HepG2 (cell line): ENCODE measurements around the gene E2F1. TPM values are rescaled to one million over a fixed set of nuclear protein-coding genes. Genes with fewer than 3 reads are reported as not detected.

Experiments
- ARID5B ChIP-seq: IDR thresholded peaks from 2 replicates; pipeline ENCODE4 v1.4.0; 2020; ENCODE audit warnings: mild to moderate bottlenecking, missing genetic modification reagents
- MLXIP ChIP-seq: sonication (generic); formaldehyde crosslinking; IDR thresholded peaks from 2 replicates; pipeline ENCODE4 v1.9.0; 2021; ENCODE audit warnings: missing genetic modification reagents, borderline replicate concordance
- NONO ChIP-seq, 2 experiments: fragments of 450-650 bp in 1 of 2; sonication (generic) in 1 of 2; formaldehyde crosslinking in 1 of 2; IDR thresholded peaks in 1 of 2; conservative IDR thresholded peaks in 1 of 2; 2 replicates each; pipeline versions ENCODE4 v1.6.1 to v1.8.0; 2017 to 2022; ENCODE audit warnings: mild to moderate bottlenecking in 1 of 2, missing genetic modification reagents in 1 of 2, moderate library complexity in 1 of 2
- SRSF4 ChIP-seq: fragments of 200-400 bp; formaldehyde crosslinking; IDR thresholded peaks from one replicate; pipeline ENCODE4 v1.6.1; 2018; ENCODE audit warnings: mild to moderate bottlenecking, low read depth, low read length, moderate library complexity; ENCODE audit not compliant: poor library complexity, severe bottlenecking
- THYN1 ChIP-seq: sonication (generic); formaldehyde crosslinking; IDR thresholded peaks from 2 replicates; pipeline ENCODE4 v1.8.1; 2023; ENCODE audit warnings: low read depth, mild to moderate bottlenecking, moderate library complexity, missing genetic modification reagents, borderline replicate concordance
- ZNF296 ChIP-seq: sonication (generic); formaldehyde crosslinking; conservative IDR thresholded peaks from 2 replicates; pipeline ENCODE4 v1.5.0; 2020; ENCODE audit warnings: mild to moderate bottlenecking, missing genetic modification reagents
- ZNF317 ChIP-seq: sonication (generic); formaldehyde crosslinking; IDR thresholded peaks from 2 replicates; pipeline ENCODE4 v1.5.0; 2020; ENCODE audit warnings: mild to moderate bottlenecking, missing genetic modification reagents
- ZNF652 ChIP-seq: IDR thresholded peaks from 2 replicates; pipeline ENCODE4 v1.6.1; 2016; ENCODE audit warnings: low read depth, borderline replicate concordance
- ZNF7 ChIP-seq: IDR thresholded peaks from 2 replicates; pipeline ENCODE4 v1.6.1; 2016; ENCODE audit warnings: missing biosample characterization, missing genetic modification reagents
- ZNF746 ChIP-seq: sonication (generic); formaldehyde crosslinking; IDR thresholded peaks from 2 replicates; pipeline ENCODE4 v1.8.0; 2022; ENCODE audit warnings: mild to moderate bottlenecking, missing genetic modification reagents
- ZNF780A ChIP-seq: sonication (generic); formaldehyde crosslinking; IDR thresholded peaks from 2 replicates; pipeline ENCODE4 v1.8.0; 2022; ENCODE audit warnings: mild to moderate bottlenecking, missing genetic modification reagents, moderate library complexity
- polyA plus RNA-seq, 8 experiments: library from polyadenylated mRNA; depleted of rRNA in 3 of 8; stranded (reverse) in 7 of 8; unstranded in 1 of 8; fragments of >200 nt; fragmentation: Illumina TruSeq in 4 of 8; extraction: Trizol in 4 of 8; gene quantifications; 2 replicates each; pipeline versions ENCODE4 v1.2.1 to v1.2.3, GENCODE V29; 2011 to 2016; ENCODE audit warnings: low read depth in 4 of 8, missing spikeins in 1 of 8, mixed read lengths in 1 of 8; ENCODE audit not compliant: insufficient read depth in 1 of 8
- total RNA-seq, 5 experiments: library from RNA; depleted of rRNA; stranded (reverse); fragments of >200 nt; fragmentation: Illumina TruSeq; extraction: Trizol; gene quantifications; 2 replicates each; pipeline ENCODE4 v1.2.3, GENCODE V29; 2016; ENCODE audit warnings: low read depth in 1 of 5

Gene E2F1
- total and polyA plus RNA-seq, 2 of the 13 experiments (the other 11 are each of a cell fraction or from before 2014, with no cell fraction given), result 25.5 to 39.4 TPM

DNA sequence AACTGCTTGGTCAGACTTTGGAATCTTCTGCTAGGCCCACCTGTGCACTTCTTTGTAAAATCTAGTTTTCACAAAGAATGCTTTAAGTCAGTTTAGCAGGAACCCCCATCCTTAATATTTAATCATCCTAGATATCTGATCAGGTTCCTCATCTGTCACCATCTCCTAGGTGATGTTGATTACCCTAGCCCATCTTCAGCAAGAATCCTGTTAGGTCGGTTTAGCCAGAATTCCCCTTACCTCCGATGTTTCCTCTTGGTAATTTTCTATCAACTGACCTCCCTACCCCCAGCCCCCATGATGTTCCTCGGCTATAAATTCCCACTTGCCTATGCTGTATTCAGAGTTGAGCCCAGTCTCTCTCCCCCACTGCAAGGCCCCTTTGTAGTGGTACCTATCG, 42.9 kb upstream of the E2F1 start (continued):
- TF ChIP-seq ARID5B (CRISPR knock-in tag), result no peak
- no peak for TF ChIP-seq ZNF780A (CRISPR knock-in tag)
- no peak for TF ChIP-seq ZNF746 (CRISPR knock-in tag)
- TF ChIP-seq NONO (IDR thresholded peaks at IDR 0.05), result no peak
- no peak for TF ChIP-seq NONO (CRISPR knock-in tag; conservative IDR thresholded peaks at IDR 0.05)
- TF ChIP-seq THYN1 (CRISPR knock-in tag), result no peak
- TF ChIP-seq SRSF4, result no peak
- TF ChIP-seq ZNF652 (CRISPR knock-in tag), result no peak
- no peak for TF ChIP-seq MLXIP
- no peak for TF ChIP-seq ZNF296
- TF ChIP-seq ZNF7, result no peak
- TF ChIP-seq ZNF317 (CRISPR knock-in tag), result no peak
- TF ChIP-seq, all 625 proteins: peak for 0
